Thyroid gland (tissue), 4 donors: ENCODE measurements around the gene SLC7A6OS. TPM values are rescaled to one million over a fixed set of nuclear protein-coding genes. Genes with fewer than 3 reads are reported as not detected.
A peak's percentile ranks its signal among the peaks of the same experiment; 100 is the strongest.

Source experiments
- DNase-seq, 2 donors: peaks; one replicate each; pipeline ENCODE4 v3.0.0-alpha.2; 2019
- H3K27ac ChIP-seq, 3 donors: fragments of 200-600 bp; sonication (generic); 1 replicate in 2 of 3; 2 replicates in 1 of 3; pipeline ENCODE4 v1.5.1; 2016 to 2019; ENCODE audit warnings: mild to moderate bottlenecking in 1 of 3, moderate library complexity in 1 of 3
- H3K27me3 ChIP-seq: fragments of 200-600 bp; sonication (generic); one replicate; pipeline ENCODE4 v1.5.1; 2019
- H3K36me3 ChIP-seq, 2 donors: fragments of 200-600 bp; sonication (generic); one replicate each; pipeline ENCODE4 v1.5.1; 2016 to 2019
- H3K4me1 ChIP-seq, 2 donors: fragments of 200-600 bp; sonication (generic); one replicate each; pipeline ENCODE4 v1.5.1; 2017 to 2019
- H3K4me3 ChIP-seq, 3 donors: fragments of 200-600 bp; sonication (generic); replicated peaks in 1 of 3; 1 replicate in 2 of 3; 2 replicates in 1 of 3; pipeline ENCODE4 v1.5.1; 2016; ENCODE audit warnings: mild to moderate bottlenecking in 1 of 3
- H3K9me3 ChIP-seq: fragments of 200-600 bp; sonication (generic); one replicate; pipeline ENCODE4 v1.5.1; 2017
- CTCF ChIP-seq, 6 experiments: fragments of 200-600 bp in 3 of 6; fragments of 450-650 bp in 3 of 6; sonication (generic) in 3 of 6; IDR thresholded peaks; one replicate each; pipeline ENCODE4 v1.5.1; 2016 to 2019; ENCODE audit warnings: antibody characterized with exemption in 6 of 6, mild to moderate bottlenecking in 2 of 6, inconsistent platforms in 1 of 6, moderate library complexity in 1 of 6
- POLR2A ChIP-seq, 2 donors: fragments of 450-650 bp; IDR thresholded peaks; one replicate each; pipeline ENCODE4 v1.6.1; 2017; ENCODE audit warnings: antibody characterized with exemption in 2 of 2, mild to moderate bottlenecking in 2 of 2, moderate library complexity in 1 of 2
- WGBS, 2 donors: methylation state at CpG; one replicate each; pipeline ENCODE4 v1.1.5; 2017; 5-methylcytosine and 5-hydroxymethylcytosine counted together
- intact Hi-C: fragments of 100-400 bp; cut with DNase I; formaldehyde crosslinking; loops from one replicate; pipeline ENCODE4 v1.15.1; 2023
- total RNA-seq, 4 donors: library from RNA; depleted of rRNA; stranded (reverse); fragments of >200 nt; gene quantifications; one replicate each; pipeline ENCODE4 v1.2.3, GENCODE V29; 2016

The SLC7A6OS gene
- total RNA-seq, 4 donors from 2014 or later: 13.4 to 25.8 (median 18.7) TPM

GRCh38 chr16:68348639-68349445, 38.1 kb upstream of the SLC7A6OS start:
- Histone ChIP-seq H3K4me3 (no peak overlapping the region), H3K27me3 (no peaks in the 10 kb centered on the region), H3K36me3 (peaks cover 21 to 33% of the 10 kb centered on the region in 2 donors), H3K9me3 (no peaks in the 10 kb centered on the region), H3K4me1 (peaks cover 32 to 34% of the 10 kb centered on the region in 2 donors), H3K27ac (no peak overlapping the region)
- intact Hi-C loops: no loop called here
- no peak for TF ChIP-seq CTCF (IDR thresholded peaks at IDR 0.05)
- TF ChIP-seq POLR2A (IDR thresholded peaks at IDR 0.05): no peak
- DNase-seq: no peak
- WGBS, 2 donors: 93 to 95% methylated on average over 27 of the region's 27 CpGs

GRCh38 chr16:68347605-68348004, 36.9 kb upstream of the SLC7A6OS start:
- intact Hi-C loops: no loop called here
- Histone ChIP-seq H3K36me3 (peaks cover 12 to 24% of the 10 kb centered on the region in 2 donors), H3K27me3 (no peaks in the 10 kb centered on the region), H3K9me3 (no peaks in the 10 kb centered on the region), H3K4me3 (no peak overlapping the region), H3K4me1 (peaks cover 32 to 34% of the 10 kb centered on the region in 2 donors), H3K27ac (peak overlapping the region in 2 of 3 donors; percentile 50 to 73)
- 49 to 73% methylated on average over 4 of the region's 4 CpGs for WGBS, 2 donors
- DNase-seq: peak; percentile 54 to 59
- TF ChIP-seq POLR2A (IDR thresholded peaks at IDR 0.05): no peak
- TF ChIP-seq CTCF (IDR thresholded peaks at IDR 0.05): no peak

GRCh38 chr16:68346892-68347480, 36.2 kb upstream of the SLC7A6OS start:
- peak; percentile 44 to 65 for DNase-seq
- H3K4me3 ChIP-seq: no peak overlapping the region
- intact Hi-C loops: no loop called here
- peaks cover 8 to 24% of the 10 kb centered on the region in 2 donors for H3K36me3 ChIP-seq
- peak overlapping the region; percentile 42 to 73 (median 50) for H3K27ac ChIP-seq
- H3K9me3 ChIP-seq: no peaks in the 10 kb centered on the region
- peaks cover 35 to 36% of the 10 kb centered on the region in 2 donors for H3K4me1 ChIP-seq
- H3K27me3 ChIP-seq: no peaks in the 10 kb centered on the region
- 66 to 71% methylated on average over 7 to 11 of the region's 12 CpGs for WGBS, 2 donors
- no peak for TF ChIP-seq CTCF (IDR thresholded peaks at IDR 0.05)
- no peak for TF ChIP-seq POLR2A (IDR thresholded peaks at IDR 0.05)

GRCh38 chr16:68345958-68346635, 35.4 kb upstream of the SLC7A6OS start:
- TF ChIP-seq CTCF (IDR thresholded peaks at IDR 0.05) (peak in 5 of 6 experiments; percentile 14 to 40 (median 32)), POLR2A (IDR thresholded peaks at IDR 0.05) (no peak)
- WGBS, 2 donors: 53 to 54% methylated on average over 14 to 16 of the region's 16 CpGs
- peak; percentile 87 to 90 for DNase-seq
- Histone ChIP-seq H3K36me3 (peaks cover 8 to 18% of the 10 kb centered on the region in 2 donors), H3K4me1 (peaks cover 43 to 45% of the 10 kb centered on the region in 2 donors), H3K27me3 (no peaks in the 10 kb centered on the region), H3K27ac (peak overlapping the region; percentile 42 to 73 (median 50)), H3K9me3 (no peaks in the 10 kb centered on the region), H3K4me3 (no peak overlapping the region)
- intact Hi-C loops: no loop called here
